MCF 10A (cell line): ENCODE results near the gene DNAJA4. TPM values are rescaled to one million over a fixed set of nuclear protein-coding genes. Genes with fewer than 3 reads are reported as not detected.
"Not testable (repeated sequence)": the region's sequence is repeated elsewhere in the genome, so short reads cannot be mapped to it uniquely, and the experiment has no call there.

Experiments
- BruUV-seq: library from RNA; stranded (reverse); fragments of 400-500 nt; replicated peaks from 2 replicates; lab custom pipeline; 2021; lab: Mats Ljungman, UMichigan
- CTCF ChIA-PET: fragments of 300-600 bp; sonication (Branson Sonifier 250); formaldehyde crosslinking; extraction: SDS; loops from one replicate; lab custom pipeline; 2021; ENCODE audit warnings: antibody characterized with exemption, inconsistent platforms; lab: Yijun Ruan, JAX
- POLR2A ChIA-PET: fragments of 300-600, 350-650 bp; sonication (Branson Sonifier 250); formaldehyde crosslinking; extraction: SDS; loops from one replicate; lab custom pipeline; 2020; ENCODE audit warnings: antibody characterized with exemption, inconsistent platforms; lab: Yijun Ruan, JAX
- DNase-seq: peaks from one replicate; pipeline ENCODE4 v3.0.0-alpha.2; 2018; ENCODE audit not compliant: unreplicated experiment
- H3K27ac Mint-ChIP-seq: one replicate; pipeline ENCODE4 v1.8.0; 2022; ENCODE audit warnings: mild to moderate bottlenecking, low read depth, mixed read lengths; ENCODE audit not compliant: unreplicated experiment
- H3K27me3 Mint-ChIP-seq: one replicate; pipeline ENCODE4 v1.8.0; 2022; ENCODE audit warnings: mixed read lengths; ENCODE audit not compliant: insufficient read depth, unreplicated experiment
- H3K36me3 Mint-ChIP-seq: one replicate; pipeline ENCODE4 v1.8.0; 2022; ENCODE audit warnings: mild to moderate bottlenecking, moderate library complexity, mixed read lengths; ENCODE audit not compliant: insufficient read depth, unreplicated experiment
- H3K4me1 Mint-ChIP-seq: one replicate; pipeline ENCODE4 v1.8.0; 2022; ENCODE audit warnings: mixed read lengths; ENCODE audit not compliant: insufficient read depth, unreplicated experiment
- H3K4me3 Mint-ChIP-seq: one replicate; pipeline ENCODE4 v1.8.0; 2022; ENCODE audit warnings: mild to moderate bottlenecking, moderate library complexity, mixed read lengths; ENCODE audit not compliant: unreplicated experiment
- H3K9me3 Mint-ChIP-seq: one replicate; pipeline ENCODE4 v1.8.0; 2022; ENCODE audit warnings: mixed read lengths; ENCODE audit not compliant: unreplicated experiment
- CTCF ChIP-seq: fragments of 200-600 bp; IDR thresholded peaks from one replicate; pipeline ENCODE4 v1.8.0; 2022; ENCODE audit warnings: antibody characterized with exemption, mild to moderate bottlenecking; ENCODE audit not compliant: unreplicated experiment
- intact Hi-C: fragments of 100-400 bp; cut with micrococcal nuclease; formaldehyde crosslinking; loops from 2 replicates; pipeline ENCODE4 v1.14.1; 2022
- total RNA-seq: library from RNA; stranded (reverse); gene quantifications from 2 replicates; pipeline ENCODE4 v1.2.3, GENCODE V29; 2022

Gene DNAJA4
- total RNA-seq, 1 experiment from 2014 or later, result not detected

GRCh38 chr15:78244101-78244500 is 20.3 kb upstream of the DNAJA4 start:
- no peak for TF ChIP-seq CTCF
- no peak for DNase-seq
- no peak overlapping the region for H3K4me3 Mint-ChIP-seq
- ChIA-PET POLR2A (no interaction called here), CTCF (interaction anchor here (0.8 to 10.7 kb wide), 5 partner anchors 48 to 278 kb away, joined by 4 to 173 read pairs (median 7); no protein-coding TSS in a partner anchor)
- no peaks in the 10 kb centered on the region for H3K36me3 Mint-ChIP-seq
- H3K9me3 Mint-ChIP-seq, result no peaks in the 10 kb centered on the region
- intact Hi-C loops, result loop anchor here (5.0 kb wide), 3 partner anchors 112 to 342 kb away; partner anchors contain the start of gene CIB2
- BruUV-seq, result no TSS peak
- H3K27ac Mint-ChIP-seq, result no peak overlapping the region
- peaks cover 5% of the 10 kb centered on the region for H3K4me1 Mint-ChIP-seq
- no peaks in the 10 kb centered on the region for H3K27me3 Mint-ChIP-seq

- Mint-ChIP-seq H3K36me3 (no peaks in the 10 kb centered on the region), H3K4me1 (peaks cover 5% of the 10 kb centered on the region), H3K27me3 (no peaks in the 10 kb centered on the region), H3K27ac (no peak overlapping the region), H3K9me3 (no peaks in the 10 kb centered on the region), H3K4me3 (no peak overlapping the region)
- no peak for DNase-seq
- ChIA-PET CTCF (interaction anchor here (0.8 to 10.7 kb wide), 6 partner anchors 49 to 278 kb away, joined by 3 to 173 read pairs (median 6); no protein-coding TSS in a partner anchor), POLR2A (no interaction called here)
- no TSS peak for BruUV-seq
- TF ChIP-seq CTCF, result no peak
- intact Hi-C loops, result loop anchor here (5.0 kb wide), 3 partner anchors 113 to 343 kb away; partner anchors contain the start of gene CIB2
These were observed 19.5 kb upstream of the DNAJA4 start for GRCh38 chr15:78244893-78245292.

GRCh38 chr15:78245392-78245791 is 19.0 kb upstream of the DNAJA4 start:
- H3K4me1 Mint-ChIP-seq, result not testable (repeated sequence)
- CTCF ChIA-PET, result interaction anchor here (0.8 to 10.7 kb wide), 6 partner anchors 16 to 279 kb away, joined by 3 to 173 read pairs (median 6); no protein-coding TSS in a partner anchor

GRCh38 chr15:78245976-78246620 is 18.3 kb upstream of the DNAJA4 start:
- H3K9me3 Mint-ChIP-seq, BruUV-seq, H3K36me3 Mint-ChIP-seq, H3K4me3 Mint-ChIP-seq, intact Hi-C loops, H3K27ac Mint-ChIP-seq, DNase-seq, H3K4me1 Mint-ChIP-seq, H3K27me3 Mint-ChIP-seq: not testable (repeated sequence)
- ChIA-PET CTCF (interaction anchor here (0.7 to 10.7 kb wide), 4 partner anchors 16 to 286 kb away, joined by 3 to 173 read pairs (median 22); no protein-coding TSS in a partner anchor), POLR2A (interaction anchor here (0.6 kb wide), 1 partner anchor 55 kb away, joined by 3 read pairs; no protein-coding TSS in a partner anchor)

More at GRCh38 chr15:78245392-78245791, 19.0 kb upstream of the DNAJA4 start:
- H3K36me3 Mint-ChIP-seq, H3K9me3 Mint-ChIP-seq, DNase-seq, POLR2A ChIA-PET, intact Hi-C loops, H3K27ac Mint-ChIP-seq, H3K27me3 Mint-ChIP-seq, BruUV-seq, H3K4me3 Mint-ChIP-seq: not testable (repeated sequence)

GRCh38 chr15:78247911-78248310 is 16.5 kb upstream of the DNAJA4 start:
- H3K9me3 Mint-ChIP-seq, result no peaks in the 10 kb centered on the region
- no TSS peak for BruUV-seq
- POLR2A ChIA-PET, result no interaction called here
- no peak for TF ChIP-seq CTCF
- no peak overlapping the region for H3K4me3 Mint-ChIP-seq
- CTCF ChIA-PET, result interaction anchor here (0.5 to 0.8 kb wide), 3 partner anchors 71 to 288 kb away, joined by 3 to 4 read pairs (median 3); no protein-coding TSS in a partner anchor
- no peaks in the 10 kb centered on the region for H3K27me3 Mint-ChIP-seq
- no peak for DNase-seq
- intact Hi-C loops, result no loop called here
- H3K36me3 Mint-ChIP-seq, result no peaks in the 10 kb centered on the region
- no peak overlapping the region for H3K27ac Mint-ChIP-seq
- peaks cover 5% of the 10 kb centered on the region for H3K4me1 Mint-ChIP-seq
